Endothelial cell of umbilical vein (primary cell): ENCODE data around the gene PHACTR1. TPM values are rescaled to one million over a fixed set of nuclear protein-coding genes. Genes with fewer than 3 reads are reported as not detected.

Experiments used
- Bru-seq: library from RNA; stranded (reverse); fragments of 400-500 nt; gene quantifications from one replicate; lab custom pipeline; 2021; lab: Mats Ljungman, UMichigan
- BruChase-seq, 2 experiments: library from RNA; stranded (reverse); fragments of 400-500 nt; gene quantifications; one replicate each; lab custom pipeline; 2021; lab: Mats Ljungman, UMichigan
- BruUV-seq: library from RNA; stranded (reverse); fragments of 400-500 nt; replicated peaks from 2 replicates; lab custom pipeline; 2021; lab: Mats Ljungman, UMichigan
- CTCF ChIA-PET: fragments of 300-600, 350-600 bp; sonication (Branson Sonifier 250); formaldehyde crosslinking; loops from one replicate; lab custom pipeline; 2021; ENCODE audit warnings: antibody characterized with exemption, inconsistent platforms; lab: Charles Lee
- POLR2A ChIA-PET: fragments of 300-600, 350-600 bp; sonication (Branson Sonifier 250); formaldehyde crosslinking; loops from one replicate; lab custom pipeline; 2021; ENCODE audit warnings: antibody characterized with exemption, inconsistent platforms; lab: Charles Lee
- DNase-seq: peaks from one replicate; pipeline ENCODE4 v3.0.0-alpha.2; 2011; ENCODE audit warnings: low read depth, low spot score
- FAIRE-seq: peaks from 2 replicates; lab custom pipeline; 2011; peaks lifted over from hg19 to GRCh38; lab: Jason Lieb, UNC
- H2AFZ ChIP-seq: 2 replicates; pipeline ENCODE4 v1.6.0; 2012; ENCODE audit warnings: low read depth, low read length, control low read depth, inconsistent platforms
- H3K27ac ChIP-seq: 2 replicates; pipeline ENCODE4 v1.5.1; 2011; ENCODE audit warnings: low read depth, mild to moderate bottlenecking, control low read depth, low read length, moderate library complexity; ENCODE audit not compliant: insufficient read depth
- H3K27me3 ChIP-seq, 2 experiments: 2 replicates each; pipeline versions ENCODE4 v1.6.0 to v1.6.1; 2011; ENCODE audit warnings: low read length in 2 of 2, mixed read lengths in 1 of 2; ENCODE audit not compliant: control insufficient read depth in 2 of 2, insufficient read depth in 2 of 2
- H3K36me3 ChIP-seq, 2 experiments: 2 replicates in 1 of 2; 3 replicates in 1 of 2; pipeline ENCODE4 v1.5.1; 2011; ENCODE audit warnings: low read length in 2 of 2, mild to moderate bottlenecking in 1 of 2, moderate library complexity in 1 of 2; ENCODE audit not compliant: control insufficient read depth in 2 of 2, insufficient read depth in 2 of 2; ENCODE audit errors: extremely low read depth in 1 of 2
- H3K4me1 ChIP-seq: 3 replicates; pipeline ENCODE4 v1.5.1; 2011; ENCODE audit warnings: mild to moderate bottlenecking, low read length; ENCODE audit not compliant: control insufficient read depth, insufficient read depth; ENCODE audit errors: extremely low read depth
- H3K4me2 ChIP-seq: 2 replicates; pipeline ENCODE4 v1.6.1; 2011; ENCODE audit warnings: low read length, control low read depth, mixed read lengths; ENCODE audit not compliant: insufficient read depth
- H3K4me3 ChIP-seq, 3 experiments: fragments of 200-600 bp in 1 of 3; sonication (generic), shearing (Covaris generic) in 1 of 3; replicated peaks in 1 of 3; 2 replicates each; pipeline ENCODE4 v1.5.1; 2011 to 2016; ENCODE audit warnings: control low read depth in 3 of 3, low read length in 3 of 3, mild to moderate bottlenecking in 2 of 3, inconsistent platforms in 1 of 3, low read depth in 1 of 3, moderate library complexity in 1 of 3; ENCODE audit not compliant: insufficient read depth in 1 of 3
- H3K79me2 ChIP-seq: 2 replicates; pipeline ENCODE4 v1.6.0; 2012; ENCODE audit warnings: low read length, inconsistent platforms; ENCODE audit not compliant: control insufficient read depth, insufficient read depth
- H3K9ac ChIP-seq: replicated peaks from 2 replicates; pipeline ENCODE3; 2011; ENCODE audit warnings: low read length, control low read depth; ENCODE audit not compliant: insufficient read depth; ENCODE audit errors: extremely low read depth
- H3K9me1 ChIP-seq: replicated peaks from 3 replicates; pipeline ENCODE4 v1.6.0; 2011; ENCODE audit warnings: mild to moderate bottlenecking, low read length; ENCODE audit not compliant: control insufficient read depth, insufficient read depth; ENCODE audit errors: extremely low read depth
- H3K9me3 ChIP-seq: replicated peaks from 2 replicates; pipeline ENCODE4 v1.5.1; 2012; ENCODE audit warnings: low read length, inconsistent platforms; ENCODE audit not compliant: control insufficient read depth, insufficient read depth
- H4K20me1 ChIP-seq: replicated peaks from 2 replicates; pipeline ENCODE3; 2011; ENCODE audit warnings: mild to moderate bottlenecking, low read length; ENCODE audit not compliant: control insufficient read depth, insufficient read depth; ENCODE audit errors: extremely low read depth
- EZH2 ChIP-seq: IDR thresholded peaks from 2 replicates; pipeline ENCODE4 v1.6.1; 2012; ENCODE audit warnings: borderline replicate concordance, low read depth, mild to moderate bottlenecking, moderate library complexity, low read length, inconsistent platforms; ENCODE audit not compliant: severe bottlenecking
- FOS ChIP-seq: IDR thresholded peaks from 2 replicates; pipeline ENCODE4 v1.6.1; 2011; ENCODE audit warnings: mild to moderate bottlenecking, low read length, moderate library complexity, borderline replicate concordance; ENCODE audit not compliant: insufficient read depth
- GATA2 ChIP-seq: IDR thresholded peaks from 2 replicates; pipeline ENCODE4 v1.7.0; 2011; ENCODE audit warnings: low read depth, mild to moderate bottlenecking, moderate library complexity, mixed read lengths, low read length; ENCODE audit not compliant: insufficient read length, insufficient read depth
- JUN ChIP-seq: IDR thresholded peaks from 2 replicates; pipeline ENCODE4 v1.6.1; 2011; ENCODE audit warnings: borderline replicate concordance, low read depth; ENCODE audit not compliant: insufficient read length, insufficient read depth
- MYC ChIP-seq: IDR thresholded peaks from one replicate; pipeline ENCODE4 v1.6.1; 2011; ENCODE audit warnings: mild to moderate bottlenecking, low read depth, low read length
- POLR2A ChIP-seq: IDR thresholded peaks from 2 replicates; pipeline ENCODE4 v1.6.1; 2012; ENCODE audit warnings: low read depth, mild to moderate bottlenecking, control low read depth, low read length
- POLR2AphosphoS5 ChIP-seq: IDR thresholded peaks from 2 replicates; pipeline ENCODE4 v1.6.1; 2012; ENCODE audit warnings: low read depth, mild to moderate bottlenecking, control low read depth, low read length, moderate library complexity; ENCODE audit not compliant: insufficient read depth
- dilution Hi-C: fragments of 300-500 bp; cut with MboI; formaldehyde crosslinking; loops from one replicate; pipeline ENCODE4 v1.15.0; 2019; ENCODE audit warnings: low sequenced_read_pairs; ENCODE audit not compliant: extremely low pct_ligation_motif_present
- intact Hi-C: fragments of 100-400 bp; cut with micrococcal nuclease; formaldehyde crosslinking; loops from one replicate; pipeline ENCODE4 v1.10.0; 2022
- long read RNA-seq: library from polyadenylated mRNA; stranded (forward); transcript quantifications from one replicate; pipeline ENCODE4 v2.0.0, GENCODE V29; 2021
- polyA minus RNA-seq, 3 experiments: library from RNA; depleted of rRNA, polyadenylated mRNA; stranded (reverse); fragments of >200 nt; gene quantifications; 1 replicate in 1 of 3; 2 replicates in 2 of 3; pipeline ENCODE4 v1.2.3, GENCODE V29; 2011
- polyA plus RNA-seq, 4 experiments: library from polyadenylated mRNA; depleted of rRNA in 3 of 4; stranded (reverse) in 3 of 4; unstranded in 1 of 4; fragments of >200 nt; gene quantifications; 2 replicates each; pipeline versions ENCODE4 v1.2.1 to v1.2.3, GENCODE V29; 2011 to 2012; ENCODE audit warnings: missing spikeins in 1 of 4
- total RNA-seq: library from RNA; stranded (reverse); gene quantifications from 2 replicates; pipeline ENCODE4 v1.2.3, GENCODE V29; 2021
- TF ChIP-seq, protein P1 (sequence below): IDR thresholded peaks from 2 replicates; pipeline ENCODE4 v1.6.1; 2011; ENCODE audit not compliant: insufficient read depth, insufficient read length
- TF ChIP-seq, protein P2 (sequence below), 2 donors: IDR thresholded peaks; 1 replicate in 1 of 2; 2 replicates in 1 of 2; pipeline ENCODE4 v1.5.1; 2011; ENCODE audit warnings: low read length in 2 of 2, mild to moderate bottlenecking in 2 of 2, moderate library complexity in 2 of 2, control low read depth in 1 of 2, inconsistent platforms in 1 of 2, low read depth in 1 of 2; ENCODE audit not compliant: insufficient read depth in 1 of 2; ENCODE audit errors: extremely low read depth in 1 of 2

Gene PHACTR1
- total RNA-seq (19.4 and 23.2 TPM in 2 replicates), polyA plus RNA-seq (2.1 and 2.4 TPM in 2 replicates), polyA minus RNA-seq (8.5 and 9.8 TPM in 2 replicates), Bru-seq, nascent RNA (percentile 63 among the genes with signal in this experiment), BruChase-seq, experiment 1, labeled RNA remaining after a 6-hour chase (percentile 54 among the genes with signal in this experiment), BruChase-seq, experiment 2, labeled RNA remaining after a 2-hour chase (percentile 50 among the genes with signal in this experiment)
- 2.7 and 3.2 TPM in 2 replicates for polyA plus RNA-seq (2011; cell fraction: cytosol; rRNA removed)
- polyA plus RNA-seq (2011; cell fraction: nucleus; rRNA removed) = 9.5 and 11.6 TPM in 2 replicates
- polyA plus RNA-seq (2012) = 3.4 and 3.8 TPM in 2 replicates
- polyA minus RNA-seq (2011; cell fraction: cytosol; rRNA and poly(A)+ RNA removed) = not detected
- polyA minus RNA-seq (2011; cell fraction: nucleus; rRNA and poly(A)+ RNA removed) = 12.7 and 18.0 TPM in 2 replicates
- long read RNA-seq, partial matches to known transcripts = 0 of 13 reads
- long read RNA-seq, other reads (novel, unspliced or antisense) = 13 of 13 reads

DNA sequence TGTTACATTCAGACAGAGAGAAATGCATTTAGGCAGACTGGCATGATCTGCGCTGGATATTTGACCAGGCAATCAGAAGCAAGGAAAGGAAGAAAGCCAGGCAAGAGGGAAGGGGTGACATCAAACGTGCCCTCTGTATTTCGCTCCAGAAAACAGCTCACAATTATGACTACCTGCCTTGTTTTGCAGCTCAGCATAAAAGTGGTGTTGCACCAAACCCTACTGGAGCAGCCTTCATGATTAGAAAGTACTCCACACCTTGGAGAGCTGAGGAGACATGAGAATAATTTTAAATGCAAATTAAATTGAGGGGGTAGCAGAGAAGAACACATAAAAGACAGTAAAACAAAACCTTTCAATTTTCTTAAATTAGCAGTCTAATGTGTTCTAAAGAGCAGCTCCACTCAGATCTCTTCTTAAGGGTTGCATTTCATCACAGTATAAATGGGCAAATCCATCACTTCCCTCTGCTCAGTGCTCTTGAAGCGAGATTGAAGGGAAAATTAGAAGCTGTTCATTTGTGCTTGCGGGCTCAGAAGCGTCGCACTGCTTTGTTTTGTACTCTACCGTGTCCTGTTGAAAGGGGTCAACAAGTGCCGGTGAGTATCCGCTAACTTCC lies at the start of gene PHACTR1:
PHACTR1 (plus strand) TSS at position 470 of the 619 bp plus-strand sequence.
- H2AFZ ChIP-seq = no peak within 1 kb of the TSS
- intact Hi-C loops = no loop called here
- H3K4me3 ChIP-seq = no peak within 1 kb of the TSS
- no peak within 1 kb of the TSS for H3K9ac ChIP-seq
- no peaks in the 10 kb centered on the region for H4K20me1 ChIP-seq
- H3K4me2 ChIP-seq = no peak within 1 kb of the TSS
- peaks cover 0 to 2% of the 10 kb centered on the region in 2 experiments for H3K27me3 ChIP-seq
- H3K27ac ChIP-seq = no peak within 1 kb of the TSS
- no peaks in the 10 kb centered on the region for H3K79me2 ChIP-seq
- dilution Hi-C loops = no loop called here
- ChIA-PET CTCF (no interaction called here), POLR2A (no interaction called here)
- no peaks in the 10 kb centered on the region for H3K4me1 ChIP-seq
- TF ChIP-seq FOS = no peak
- no peaks in the 10 kb centered on the region for H3K36me3 ChIP-seq
- FAIRE-seq = no peak
- no TSS peak for BruUV-seq
- no peaks in the 10 kb centered on the region for H3K9me1 ChIP-seq
- no peaks in the 10 kb centered on the region for H3K9me3 ChIP-seq
- no peak for DNase-seq

DNA sequence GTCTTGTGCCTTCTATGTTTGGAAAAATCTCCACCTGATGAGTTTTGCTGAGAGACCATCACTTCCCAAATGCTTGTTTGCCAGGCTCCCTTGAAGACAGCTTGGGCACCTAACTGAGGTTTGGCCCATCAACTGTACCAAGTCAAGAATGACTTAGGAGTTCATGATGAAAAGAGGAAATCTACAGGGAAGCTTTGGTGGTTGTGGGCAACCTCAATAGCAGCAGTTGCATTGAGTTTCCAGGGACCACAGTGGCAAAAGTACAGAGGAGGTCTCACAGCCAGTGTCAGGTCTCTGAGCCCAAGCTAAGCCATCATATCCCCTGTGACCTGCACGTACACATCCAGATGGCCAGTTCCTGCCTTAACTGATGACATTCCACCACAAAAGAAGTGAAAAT lies 49.7 kb upstream of the PHACTR1 start:
- Histone ChIP-seq H3K4me1 (no peaks in the 10 kb centered on the region), H3K27me3 (peaks cover 0 to 2% of the 10 kb centered on the region in 2 experiments), H3K4me2 (no peak overlapping the region), H2AFZ (no peak overlapping the region), H3K27ac (no peak overlapping the region), H3K79me2 (no peaks in the 10 kb centered on the region), H4K20me1 (no peaks in the 10 kb centered on the region), H3K9me3 (no peaks in the 10 kb centered on the region), H3K9ac (no peak overlapping the region), H3K9me1 (no peaks in the 10 kb centered on the region), H3K4me3 (no peak overlapping the region), H3K36me3 (no peaks in the 10 kb centered on the region)
- POLR2A ChIA-PET = no interaction called here
- FAIRE-seq (no peak), DNase-seq (no peak)
- TF ChIP-seq FOS = no peak
- no peak for TF ChIP-seq MYC
- TF ChIP-seq EZH2 = no peak
- TF ChIP-seq, protein P1, sequence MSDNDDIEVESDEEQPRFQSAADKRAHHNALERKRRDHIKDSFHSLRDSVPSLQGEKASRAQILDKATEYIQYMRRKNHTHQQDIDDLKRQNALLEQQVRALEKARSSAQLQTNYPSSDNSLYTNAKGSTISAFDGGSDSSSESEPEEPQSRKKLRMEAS = no peak
- TF ChIP-seq POLR2AphosphoS5 = no peak
- TF ChIP-seq JUN = no peak
- no peak for TF ChIP-seq POLR2A
- TF ChIP-seq, protein P2, sequence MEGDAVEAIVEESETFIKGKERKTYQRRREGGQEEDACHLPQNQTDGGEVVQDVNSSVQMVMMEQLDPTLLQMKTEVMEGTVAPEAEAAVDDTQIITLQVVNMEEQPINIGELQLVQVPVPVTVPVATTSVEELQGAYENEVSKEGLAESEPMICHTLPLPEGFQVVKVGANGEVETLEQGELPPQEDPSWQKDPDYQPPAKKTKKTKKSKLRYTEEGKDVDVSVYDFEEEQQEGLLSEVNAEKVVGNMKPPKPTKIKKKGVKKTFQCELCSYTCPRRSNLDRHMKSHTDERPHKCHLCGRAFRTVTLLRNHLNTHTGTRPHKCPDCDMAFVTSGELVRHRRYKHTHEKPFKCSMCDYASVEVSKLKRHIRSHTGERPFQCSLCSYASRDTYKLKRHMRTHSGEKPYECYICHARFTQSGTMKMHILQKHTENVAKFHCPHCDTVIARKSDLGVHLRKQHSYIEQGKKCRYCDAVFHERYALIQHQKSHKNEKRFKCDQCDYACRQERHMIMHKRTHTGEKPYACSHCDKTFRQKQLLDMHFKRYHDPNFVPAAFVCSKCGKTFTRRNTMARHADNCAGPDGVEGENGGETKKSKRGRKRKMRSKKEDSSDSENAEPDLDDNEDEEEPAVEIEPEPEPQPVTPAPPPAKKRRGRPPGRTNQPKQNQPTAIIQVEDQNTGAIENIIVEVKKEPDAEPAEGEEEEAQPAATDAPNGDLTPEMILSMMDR (IDR thresholded peaks at IDR 0.05; ENCODE audit: extremely low read depth in 1 of 2, insufficient read depth in 1 of 2, low read depth in 1 of 2, low read length in 2 of 2) = no peak
- TF ChIP-seq GATA2 = no peak
- CTCF ChIA-PET = no interaction called here
- intact Hi-C loops = no loop called here
- BruUV-seq = no TSS peak
- dilution Hi-C loops = no loop called here
